Astrocyte (in vitro differentiated cells and primary cell): ENCODE data around the gene FHIT.

Experiments used
- EZH2 ChIP-seq: IDR thresholded peaks from 2 replicates; pipeline ENCODE4 v1.6.1; 2012; ENCODE audit warnings: mild to moderate bottlenecking, low read length, inconsistent platforms; ENCODE audit not compliant: insufficient read depth
- TF ChIP-seq, protein P1 (sequence below): IDR thresholded peaks from 2 replicates; pipeline ENCODE4 v1.5.1; 2011; ENCODE audit warnings: low read depth, mild to moderate bottlenecking, inconsistent platforms, low read length, moderate library complexity; ENCODE audit not compliant: insufficient read depth

- TF ChIP-seq, protein P1, sequence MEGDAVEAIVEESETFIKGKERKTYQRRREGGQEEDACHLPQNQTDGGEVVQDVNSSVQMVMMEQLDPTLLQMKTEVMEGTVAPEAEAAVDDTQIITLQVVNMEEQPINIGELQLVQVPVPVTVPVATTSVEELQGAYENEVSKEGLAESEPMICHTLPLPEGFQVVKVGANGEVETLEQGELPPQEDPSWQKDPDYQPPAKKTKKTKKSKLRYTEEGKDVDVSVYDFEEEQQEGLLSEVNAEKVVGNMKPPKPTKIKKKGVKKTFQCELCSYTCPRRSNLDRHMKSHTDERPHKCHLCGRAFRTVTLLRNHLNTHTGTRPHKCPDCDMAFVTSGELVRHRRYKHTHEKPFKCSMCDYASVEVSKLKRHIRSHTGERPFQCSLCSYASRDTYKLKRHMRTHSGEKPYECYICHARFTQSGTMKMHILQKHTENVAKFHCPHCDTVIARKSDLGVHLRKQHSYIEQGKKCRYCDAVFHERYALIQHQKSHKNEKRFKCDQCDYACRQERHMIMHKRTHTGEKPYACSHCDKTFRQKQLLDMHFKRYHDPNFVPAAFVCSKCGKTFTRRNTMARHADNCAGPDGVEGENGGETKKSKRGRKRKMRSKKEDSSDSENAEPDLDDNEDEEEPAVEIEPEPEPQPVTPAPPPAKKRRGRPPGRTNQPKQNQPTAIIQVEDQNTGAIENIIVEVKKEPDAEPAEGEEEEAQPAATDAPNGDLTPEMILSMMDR: no peak
- TF ChIP-seq EZH2: no peak
Observed at GRCh38 chr3:60178931-60179653, 1072.2 kb downstream of the FHIT start.
